AG04450 (cell line): ENCODE data around the gene DGKE. TPM values are rescaled to one million over a fixed set of nuclear protein-coding genes. Genes with fewer than 3 reads are reported as not detected.

Experiments used
- CTCF ChIA-PET: fragments of 300-600, 350-600 bp; formaldehyde crosslinking; extraction: SDS; loops from one replicate; lab custom pipeline; 2022; ENCODE audit warnings: antibody characterized with exemption, inconsistent platforms; lab: Charles Lee
- POLR2A ChIA-PET: fragments of 350-600 bp; formaldehyde crosslinking; extraction: SDS; loops from one replicate; lab custom pipeline; 2021; ENCODE audit warnings: antibody characterized with exemption, inconsistent platforms; lab: Yijun Ruan, JAX
- DNase-seq: peaks from one replicate; pipeline ENCODE4 v3.0.0-alpha.2; 2011; ENCODE audit warnings: low read depth, low spot score
- H3K27ac ChIP-seq: one replicate; pipeline ENCODE4 v1.5.1; 2012; ENCODE audit warnings: low read depth, low read length, control low read depth
- H3K27me3 ChIP-seq: one replicate; pipeline ENCODE4 v1.6.0; 2012; ENCODE audit warnings: low read length; ENCODE audit not compliant: control insufficient read depth, insufficient read depth
- H3K4me3 ChIP-seq: 2 replicates; pipeline ENCODE4 v1.5.1; 2011; ENCODE audit warnings: mild to moderate bottlenecking, low read depth, low read length, control low read depth
- H3K9me3 ChIP-seq: 2 replicates; pipeline ENCODE4 v1.5.1; 2012; ENCODE audit warnings: low read length; ENCODE audit not compliant: control insufficient read depth, insufficient read depth
- CTCF ChIP-seq: IDR thresholded peaks from 2 replicates; pipeline ENCODE4 v1.5.1; 2011; ENCODE audit warnings: low read depth, low read length, control low read depth, inconsistent platforms
- polyA plus RNA-seq: library from polyadenylated mRNA; depleted of rRNA; stranded (reverse); fragments of >200 nt; gene quantifications from 2 replicates; pipeline ENCODE4 v1.2.3, GENCODE V29; 2011

The DGKE gene
- polyA plus RNA-seq, 1 experiment, result 2.3 TPM

- Histone ChIP-seq H3K27ac (no peak overlapping the region), H3K27me3 (no peaks in the 10 kb centered on the region), H3K4me3 (no peak overlapping the region), H3K9me3 (no peaks in the 10 kb centered on the region)
- no peak for DNase-seq
- TF ChIP-seq CTCF, result no peak
- ChIA-PET CTCF (interaction anchor here (1.4 kb wide), 1 partner anchor 273 kb away, joined by 3 read pairs; the partner anchor contains the start of gene NOG), POLR2A (no interaction called here)
These were observed 32.5 kb downstream of the DGKE start for GRCh38 chr17:56866496-56866895.

GRCh38 chr17:56867948-56868376 lies 34.0 kb downstream of the DGKE start:
- Histone ChIP-seq H3K4me3 (no peak overlapping the region), H3K27me3 (no peaks in the 10 kb centered on the region), H3K9me3 (no peaks in the 10 kb centered on the region), H3K27ac (peak overlapping the region; percentile 43)
- ChIA-PET CTCF (interaction anchor here (0.9 to 1.4 kb wide), 2 partner anchors 48 to 275 kb away, joined by 3 read pairs; partner anchors contain the start of gene NOG), POLR2A (interaction anchor here (0.5 to 0.7 kb wide), 3 partner anchors 12 to 59 kb away, joined by 3 to 6 read pairs (median 3); partner anchors contain the start of gene TRIM25)
- TF ChIP-seq CTCF, result no peak
- peak; percentile 3 for DNase-seq

GRCh38 chr17:56868716-56869115 lies 34.8 kb downstream of the DGKE start:
- ChIA-PET CTCF (no interaction called here), POLR2A (no interaction called here)
- no peak for DNase-seq
- no peak for TF ChIP-seq CTCF
- Histone ChIP-seq H3K4me3 (no peak overlapping the region), H3K27ac (no peak overlapping the region), H3K27me3 (no peaks in the 10 kb centered on the region), H3K9me3 (no peaks in the 10 kb centered on the region)

GRCh38 chr17:56870081-56870651 lies 36.2 kb downstream of the DGKE start:
- no peak for TF ChIP-seq CTCF
- H3K9me3 ChIP-seq, result no peaks in the 10 kb centered on the region
- H3K27me3 ChIP-seq, result no peaks in the 10 kb centered on the region
- DNase-seq, result no peak
- ChIA-PET POLR2A (no interaction called here), CTCF (no interaction called here)
- no peak overlapping the region for H3K4me3 ChIP-seq
- no peak overlapping the region for H3K27ac ChIP-seq

GRCh38 chr17:56876766-56877179 lies 42.8 kb downstream of the DGKE start:
- Histone ChIP-seq H3K9me3 (no peaks in the 10 kb centered on the region), H3K27me3 (no peaks in the 10 kb centered on the region), H3K4me3 (no peak overlapping the region), H3K27ac (no peak overlapping the region)
- TF ChIP-seq CTCF, result no peak
- POLR2A ChIA-PET, result no interaction called here
- DNase-seq, result no peak
- CTCF ChIA-PET, result no interaction called here
